ENCODE measurements around the gene ITGB1BP1. TPM values are rescaled to one million over a fixed set of nuclear protein-coding genes. Genes with fewer than 3 reads are reported as not detected.

The ITGB1BP1 gene
- total and polyA plus RNA-seq, 8 donors = 20.1 to 117 (median 53.5) TPM

- Histone ChIP-seq H3K4me1 (peaks cover 12 to 36% (median 23%) of the 10 kb centered on the region in 4 donors), H3K4me3 (no peak overlapping the region), H3K36me3 (peaks cover 0 to 65% (median 63%) of the 10 kb centered on the region in 4 donors), H3K9me3 (no peaks in the 10 kb centered on the region), H3K27me3 (no peaks in the 10 kb centered on the region), H3K27ac (peak overlapping the region; percentile 12 to 73 (median 44))
- WGBS, 5 donors = 79 to 88% (median 82%) methylated on average over 27 to 30 of the region's 30 CpGs
- peak in 1 of 3 donors; percentile 27 for TF ChIP-seq POLR2AphosphoS5 (IDR thresholded peaks at IDR 0.05)
- TF ChIP-seq POLR2A (IDR thresholded peaks at IDR 0.05) = no peak
- intact Hi-C loops (cut with DNase I; ENCODE audit: low total_unique reads) = no loop called here
- peak in 1 of 2 donors; percentile 53 for DNase-seq
These were observed 44.6 kb downstream of the ITGB1BP1 start for GRCh38 chr2:9378433-9379390.

- Histone ChIP-seq H3K27ac (peak overlapping the region in 2 of 5 donors; percentile 44 to 50), H3K36me3 (peaks cover 7 to 69% (median 62%) of the 10 kb centered on the region in 4 donors), H3K4me1 (peaks cover 12 to 36% (median 26%) of the 10 kb centered on the region in 4 donors), H3K27me3 (no peaks in the 10 kb centered on the region), H3K9me3 (no peaks in the 10 kb centered on the region), H3K4me3 (no peak overlapping the region)
- 65 to 80% (median 71%) methylated on average over 9 of the region's 9 CpGs for WGBS, 5 donors
- no peak for DNase-seq
- intact Hi-C loops (cut with DNase I; ENCODE audit: low total_unique reads) = no loop called here
- TF ChIP-seq POLR2AphosphoS5 (IDR thresholded peaks at IDR 0.05) (no peak), POLR2A (IDR thresholded peaks at IDR 0.05) (no peak), CTCF (IDR thresholded peaks at IDR 0.05) (no peak), EP300 (IDR thresholded peaks at IDR 0.05) (no peak)
These were observed 45.7 kb downstream of the ITGB1BP1 start for GRCh38 chr2:9377461-9378097.

GRCh38 chr2:9375857-9376428 is 47.4 kb downstream of the ITGB1BP1 start:
- intact Hi-C loops (cut with DNase I; ENCODE audit: low total_unique reads) = no loop called here
- Histone ChIP-seq H3K36me3 (peaks cover 9 to 82% (median 70%) of the 10 kb centered on the region in 4 donors), H3K27ac (no peak overlapping the region)

GRCh38 chr2:9374071-9374730 is 49.1 kb downstream of the ITGB1BP1 start:
- H3K36me3 ChIP-seq = peaks cover 17 to 93% (median 85%) of the 10 kb centered on the region in 4 donors
- H3K27me3 ChIP-seq = no peaks in the 10 kb centered on the region
- H3K27ac ChIP-seq = no peak overlapping the region
- intact Hi-C loops (cut with DNase I; ENCODE audit: low total_unique reads) = no loop called here
- H3K9me3 ChIP-seq = no peaks in the 10 kb centered on the region
- TF ChIP-seq POLR2A (IDR thresholded peaks at IDR 0.05) (no peak), POLR2AphosphoS5 (IDR thresholded peaks at IDR 0.05) (no peak), EP300 (IDR thresholded peaks at IDR 0.05) (no peak), CTCF (IDR thresholded peaks at IDR 0.05) (no peak)
- no peak overlapping the region for H3K4me3 ChIP-seq
- H3K4me1 ChIP-seq = peaks cover 0 to 20% (median 7%) of the 10 kb centered on the region in 4 donors
- no peak for DNase-seq
- 92 to 94% (median 93%) methylated on average over 18 of the region's 18 CpGs for WGBS, 5 donors

More at GRCh38 chr2:9375857-9376428, 47.4 kb downstream of the ITGB1BP1 start:
- no peaks in the 10 kb centered on the region for H3K27me3 ChIP-seq
- no peaks in the 10 kb centered on the region for H3K9me3 ChIP-seq
- 83 to 96% (median 88%) methylated on average over 3 to 4 of the region's 4 CpGs for WGBS, 5 donors
- H3K4me3 ChIP-seq = no peak overlapping the region
- DNase-seq = no peak
- TF ChIP-seq CTCF (IDR thresholded peaks at IDR 0.05) = no peak
- TF ChIP-seq EP300 (IDR thresholded peaks at IDR 0.05) = no peak
- no peak for TF ChIP-seq POLR2A (IDR thresholded peaks at IDR 0.05)
- no peak for TF ChIP-seq POLR2AphosphoS5 (IDR thresholded peaks at IDR 0.05)
- peaks cover 5 to 29% (median 16%) of the 10 kb centered on the region in 4 donors for H3K4me1 ChIP-seq

Measured in stomach (tissue), 9 donors.